ENCODE results near the gene SLIT3. TPM values are rescaled to one million over a fixed set of nuclear protein-coding genes. Genes with fewer than 3 reads are reported as not detected.

SLIT3 gene
- polyA plus RNA-seq, 4 donors: 46.4 to 82.0 (median 57.9) TPM

GRCh38 chr5:169050146-169050571 is 250.8 kb downstream of the SLIT3 start:
- no peak for DNase-seq (ENCODE audit: low read depth in 4 of 4, low spot score in 3 of 4)

GRCh38 chr5:169049712-169050111 is 251.2 kb downstream of the SLIT3 start:
- no peak for DNase-seq (ENCODE audit: low read depth in 4 of 4, low spot score in 3 of 4)

- no peak for DNase-seq (ENCODE audit: low read depth in 4 of 4, low spot score in 3 of 4)
Measured at GRCh38 chr5:169048181-169049125, 252.5 kb downstream of the SLIT3 start.

- no peak for DNase-seq (ENCODE audit: low read depth in 4 of 4, low spot score in 3 of 4)
Measured at GRCh38 chr5:169044962-169045361, 256.0 kb downstream of the SLIT3 start.

- DNase-seq (ENCODE audit: low read depth in 4 of 4, low spot score in 3 of 4): no peak
Measured at GRCh38 chr5:169041180-169041579, 259.8 kb downstream of the SLIT3 start.

- no peak for DNase-seq (ENCODE audit: low read depth in 4 of 4, low spot score in 3 of 4)
Measured at GRCh38 chr5:169039592-169039991, 261.3 kb downstream of the SLIT3 start.

GRCh38 chr5:169037466-169037865 is 263.5 kb downstream of the SLIT3 start:
- DNase-seq (ENCODE audit: low read depth in 4 of 4, low spot score in 3 of 4): peak in 2 of 4 donors; percentile 63 to 77

- no peak for DNase-seq (ENCODE audit: low read depth in 4 of 4, low spot score in 3 of 4)
Measured at GRCh38 chr5:169036079-169036805, 264.7 kb downstream of the SLIT3 start.

GRCh38 chr5:169029661-169030274 is 271.2 kb downstream of the SLIT3 start:
- DNase-seq (ENCODE audit: low read depth in 4 of 4, low spot score in 3 of 4): no peak

- no peak for DNase-seq (ENCODE audit: low read depth in 4 of 4, low spot score in 3 of 4)
Measured at GRCh38 chr5:169029037-169029436, 271.9 kb downstream of the SLIT3 start.

GRCh38 chr5:169027501-169028061 is 273.4 kb downstream of the SLIT3 start:
- DNase-seq (ENCODE audit: low read depth in 4 of 4, low spot score in 3 of 4): no peak

GRCh38 chr5:169025491-169025890 is 275.4 kb downstream of the SLIT3 start:
- no peak for DNase-seq (ENCODE audit: low read depth in 4 of 4, low spot score in 3 of 4)

- DNase-seq (ENCODE audit: low read depth in 4 of 4, low spot score in 3 of 4): no peak
Measured at GRCh38 chr5:169024421-169024820, 276.5 kb downstream of the SLIT3 start.

GRCh38 chr5:169022718-169023117 is 278.2 kb downstream of the SLIT3 start:
- DNase-seq (ENCODE audit: low read depth in 4 of 4, low spot score in 3 of 4): no peak

- no peak for DNase-seq (ENCODE audit: low read depth in 4 of 4, low spot score in 3 of 4)
Measured at GRCh38 chr5:169020102-169020501, 280.8 kb downstream of the SLIT3 start.

GRCh38 chr5:169018925-169019324 is 282.0 kb downstream of the SLIT3 start:
- no peak for DNase-seq (ENCODE audit: low read depth in 4 of 4, low spot score in 3 of 4)

- no peak for DNase-seq (ENCODE audit: low read depth in 4 of 4, low spot score in 3 of 4)
Measured at GRCh38 chr5:169015991-169016390, 284.9 kb downstream of the SLIT3 start.

GRCh38 chr5:169013846-169014245 is 287.1 kb downstream of the SLIT3 start:
- no peak for DNase-seq (ENCODE audit: low read depth in 4 of 4, low spot score in 3 of 4)

- DNase-seq (ENCODE audit: low read depth in 4 of 4, low spot score in 3 of 4): no peak
Measured at GRCh38 chr5:169013208-169013728, 287.7 kb downstream of the SLIT3 start.

GRCh38 chr5:169012450-169012849 is 288.5 kb downstream of the SLIT3 start:
- no peak for DNase-seq (ENCODE audit: low read depth in 4 of 4, low spot score in 3 of 4)

- no peak for DNase-seq (ENCODE audit: low read depth in 4 of 4, low spot score in 3 of 4)
Measured at GRCh38 chr5:169011451-169011850, 289.5 kb downstream of the SLIT3 start.
